ENCODE measurements around the gene MAB21L1.

DNA sequence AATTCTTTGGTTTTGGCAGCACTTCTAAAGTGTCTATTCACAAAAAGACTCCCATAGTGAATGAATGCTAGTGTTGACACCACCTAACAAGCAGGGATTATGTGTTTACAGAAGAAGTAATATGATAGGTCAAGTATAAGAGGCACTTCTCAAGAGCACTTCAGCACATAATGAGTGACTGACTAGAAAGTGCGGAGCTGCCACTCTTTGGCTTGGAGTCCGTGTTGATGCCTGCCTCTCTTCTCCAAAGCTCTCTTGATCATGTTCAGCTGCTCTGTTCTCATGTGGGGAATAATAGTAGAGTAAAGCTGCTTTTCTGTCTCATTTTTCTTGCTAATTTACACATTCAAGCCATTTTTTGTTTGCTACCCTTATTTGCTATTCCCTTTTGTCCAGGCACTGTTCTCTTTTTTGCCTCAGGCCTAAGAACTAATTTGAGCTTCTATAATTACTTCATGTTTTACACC is 22.7 kb upstream of the MAB21L1 start:
- TF ChIP-seq CTCF (IDR thresholded peaks at IDR 0.05) (no peak), POLR2A (IDR thresholded peaks at IDR 0.05) (no peak)

Data from adrenal gland (tissue), 5 donors.